B cell (primary cell): Measurements from ENCODE around the gene RNF39.

ENCODE experiments used
- EZH2 ChIP-seq: IDR thresholded peaks from 2 replicates; pipeline ENCODE4 v1.6.1; 2012; ENCODE audit warnings: borderline replicate concordance, low read depth, mild to moderate bottlenecking, moderate library complexity, low read length; ENCODE audit not compliant: insufficient read depth, poor library complexity, severe bottlenecking
- TF ChIP-seq, protein P1 (sequence below): fragments of 200-600 bp; IDR thresholded peaks from one replicate; pipeline ENCODE4 v1.8.0; 2022; ENCODE audit warnings: antibody characterized with exemption, mild to moderate bottlenecking

GRCh38 chr6:30041221-30041620, 34.3 kb downstream of the RNF39 start:
- TF ChIP-seq, protein P1, sequence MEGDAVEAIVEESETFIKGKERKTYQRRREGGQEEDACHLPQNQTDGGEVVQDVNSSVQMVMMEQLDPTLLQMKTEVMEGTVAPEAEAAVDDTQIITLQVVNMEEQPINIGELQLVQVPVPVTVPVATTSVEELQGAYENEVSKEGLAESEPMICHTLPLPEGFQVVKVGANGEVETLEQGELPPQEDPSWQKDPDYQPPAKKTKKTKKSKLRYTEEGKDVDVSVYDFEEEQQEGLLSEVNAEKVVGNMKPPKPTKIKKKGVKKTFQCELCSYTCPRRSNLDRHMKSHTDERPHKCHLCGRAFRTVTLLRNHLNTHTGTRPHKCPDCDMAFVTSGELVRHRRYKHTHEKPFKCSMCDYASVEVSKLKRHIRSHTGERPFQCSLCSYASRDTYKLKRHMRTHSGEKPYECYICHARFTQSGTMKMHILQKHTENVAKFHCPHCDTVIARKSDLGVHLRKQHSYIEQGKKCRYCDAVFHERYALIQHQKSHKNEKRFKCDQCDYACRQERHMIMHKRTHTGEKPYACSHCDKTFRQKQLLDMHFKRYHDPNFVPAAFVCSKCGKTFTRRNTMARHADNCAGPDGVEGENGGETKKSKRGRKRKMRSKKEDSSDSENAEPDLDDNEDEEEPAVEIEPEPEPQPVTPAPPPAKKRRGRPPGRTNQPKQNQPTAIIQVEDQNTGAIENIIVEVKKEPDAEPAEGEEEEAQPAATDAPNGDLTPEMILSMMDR: no peak
- TF ChIP-seq EZH2: no peak
